Measurements from ENCODE around the gene ZBTB2.

GRCh38 chr6:151408858-151409257 is 17.5 kb upstream of the ZBTB2 start:
- TF ChIP-seq, protein P1, sequence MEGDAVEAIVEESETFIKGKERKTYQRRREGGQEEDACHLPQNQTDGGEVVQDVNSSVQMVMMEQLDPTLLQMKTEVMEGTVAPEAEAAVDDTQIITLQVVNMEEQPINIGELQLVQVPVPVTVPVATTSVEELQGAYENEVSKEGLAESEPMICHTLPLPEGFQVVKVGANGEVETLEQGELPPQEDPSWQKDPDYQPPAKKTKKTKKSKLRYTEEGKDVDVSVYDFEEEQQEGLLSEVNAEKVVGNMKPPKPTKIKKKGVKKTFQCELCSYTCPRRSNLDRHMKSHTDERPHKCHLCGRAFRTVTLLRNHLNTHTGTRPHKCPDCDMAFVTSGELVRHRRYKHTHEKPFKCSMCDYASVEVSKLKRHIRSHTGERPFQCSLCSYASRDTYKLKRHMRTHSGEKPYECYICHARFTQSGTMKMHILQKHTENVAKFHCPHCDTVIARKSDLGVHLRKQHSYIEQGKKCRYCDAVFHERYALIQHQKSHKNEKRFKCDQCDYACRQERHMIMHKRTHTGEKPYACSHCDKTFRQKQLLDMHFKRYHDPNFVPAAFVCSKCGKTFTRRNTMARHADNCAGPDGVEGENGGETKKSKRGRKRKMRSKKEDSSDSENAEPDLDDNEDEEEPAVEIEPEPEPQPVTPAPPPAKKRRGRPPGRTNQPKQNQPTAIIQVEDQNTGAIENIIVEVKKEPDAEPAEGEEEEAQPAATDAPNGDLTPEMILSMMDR (IDR thresholded peaks at IDR 0.05) = no peak
- TF ChIP-seq POLR2AphosphoS5 (IDR thresholded peaks at IDR 0.05) (no peak), EP300 (IDR thresholded peaks at IDR 0.05) (no peak), POLR2A (IDR thresholded peaks at IDR 0.05) (no peak)

Data from upper lobe of left lung (tissue), 4 donors.